ENCODE results near the gene THYN1.

GRCh38 chr11:134289167-134289566 lies 36.0 kb upstream of the THYN1 start:
- TF ChIP-seq CTCF (IDR thresholded peaks at IDR 0.05), result no peak
- TF ChIP-seq POLR2AphosphoS5 (IDR thresholded peaks at IDR 0.05), result no peak
- TF ChIP-seq POLR2A (IDR thresholded peaks at IDR 0.05), result no peak
